ENCODE measurements around the gene MIDN. TPM values are rescaled to one million over a fixed set of nuclear protein-coding genes. Genes with fewer than 3 reads are reported as not detected.
A peak's percentile ranks its signal among the peaks of the same experiment; 100 is the strongest.

Gene MIDN
- total RNA-seq, 1 experiment from 2014 or later: 35.1 TPM

GRCh38 chr19:1279782-1280341, 31.5 kb downstream of the MIDN start:
- Histone ChIP-seq H3K36me3 (replicated peaks; ENCODE audit: control insufficient read depth, insufficient read depth, low read length) (0 out of 2 replicates have a peak, but pooled peaks cover 1% of the 10 kb centered on the region), H3K4me3 (ENCODE audit: insufficient read depth, low read depth, low read length) (no peak overlapping the region), H3K27me3 (ENCODE audit: control insufficient read depth, insufficient read depth, low read length) (peaks cover 5% of the 10 kb centered on the region; the same call in 1 of the 2 replicates)
- peak; percentile 95 for DNase-seq

- Histone ChIP-seq H3K27me3 (ENCODE audit: control insufficient read depth, insufficient read depth, low read length) (peaks cover 9% of the 10 kb centered on the region), H3K4me3 (ENCODE audit: insufficient read depth, low read depth, low read length) (no peak overlapping the region), H3K36me3 (replicated peaks; ENCODE audit: control insufficient read depth, insufficient read depth, low read length) (0 out of 2 replicates have a peak, but pooled peaks cover 1% of the 10 kb centered on the region)
- no peak for DNase-seq
Measured at GRCh38 chr19:1280636-1281568, 32.5 kb downstream of the MIDN start.

- DNase-seq: no peak
- peaks cover 12% of the 10 kb centered on the region for H3K27me3 ChIP-seq (ENCODE audit: control insufficient read depth, insufficient read depth, low read length)
- no peak overlapping the region for H3K4me3 ChIP-seq (ENCODE audit: insufficient read depth, low read depth, low read length)
- 0 out of 2 replicates have a peak, but pooled peaks cover 1% of the 10 kb centered on the region for H3K36me3 ChIP-seq (replicated peaks; ENCODE audit: control insufficient read depth, insufficient read depth, low read length)
Measured at GRCh38 chr19:1281569-1282287, 33.3 kb downstream of the MIDN start.

- H3K4me3 ChIP-seq (ENCODE audit: insufficient read depth, low read depth, low read length): no peak overlapping the region
- H3K27me3 ChIP-seq (ENCODE audit: control insufficient read depth, insufficient read depth, low read length): peaks cover 13% of the 10 kb centered on the region
- no peak for DNase-seq
- 0 out of 2 replicates have a peak, but pooled peaks cover 1% of the 10 kb centered on the region for H3K36me3 ChIP-seq (replicated peaks; ENCODE audit: control insufficient read depth, insufficient read depth, low read length)
Measured at GRCh38 chr19:1282588-1283206, 34.3 kb downstream of the MIDN start.

GRCh38 chr19:1283207-1283916, 35.0 kb downstream of the MIDN start:
- no peak for DNase-seq
- no peak overlapping the region for H3K4me3 ChIP-seq (ENCODE audit: insufficient read depth, low read depth, low read length)
- 0 out of 2 replicates have a peak, but pooled peaks cover 1% of the 10 kb centered on the region for H3K36me3 ChIP-seq (replicated peaks; ENCODE audit: control insufficient read depth, insufficient read depth, low read length)
- peaks cover 13% of the 10 kb centered on the region for H3K27me3 ChIP-seq (ENCODE audit: control insufficient read depth, insufficient read depth, low read length)

- peaks cover 13% of the 10 kb centered on the region for H3K27me3 ChIP-seq (ENCODE audit: control insufficient read depth, insufficient read depth, low read length)
- H3K36me3 ChIP-seq (replicated peaks; ENCODE audit: control insufficient read depth, insufficient read depth, low read length): 0 out of 2 replicates have a peak, but pooled peaks cover 1% of the 10 kb centered on the region
- no peak for DNase-seq
- H3K4me3 ChIP-seq (ENCODE audit: insufficient read depth, low read depth, low read length): no peak overlapping the region
Measured at GRCh38 chr19:1283917-1284292, 35.5 kb downstream of the MIDN start.

- DNase-seq: no peak
- H3K27me3 ChIP-seq (ENCODE audit: control insufficient read depth, insufficient read depth, low read length): peaks cover 13% of the 10 kb centered on the region
- no peaks in the 10 kb centered on the region for H3K36me3 ChIP-seq (replicated peaks; ENCODE audit: control insufficient read depth, insufficient read depth, low read length)
- no peak overlapping the region for H3K4me3 ChIP-seq (ENCODE audit: insufficient read depth, low read depth, low read length)
Measured at GRCh38 chr19:1284293-1284978, 36.1 kb downstream of the MIDN start.

- H3K4me3 ChIP-seq (ENCODE audit: insufficient read depth, low read depth, low read length): peak overlapping the region; percentile 36
- no peaks in the 10 kb centered on the region for H3K36me3 ChIP-seq (replicated peaks; ENCODE audit: control insufficient read depth, insufficient read depth, low read length)
- DNase-seq: peak; percentile 90
- H3K27me3 ChIP-seq (ENCODE audit: control insufficient read depth, insufficient read depth, low read length): peaks cover 13% of the 10 kb centered on the region
Measured at GRCh38 chr19:1284979-1285736, 36.8 kb downstream of the MIDN start.

GRCh38 chr19:1285737-1286360, 37.5 kb downstream of the MIDN start, which contains the start of gene EFNA2:
Gene EFNA2, plus strand, starts transcription at chr19:1285873. Its CDS starts 296 bp downstream, at chr19:1286169.
- Histone ChIP-seq H3K36me3 (replicated peaks; ENCODE audit: control insufficient read depth, insufficient read depth, low read length) (no peaks in the 10 kb centered on the region), H3K27me3 (ENCODE audit: control insufficient read depth, insufficient read depth, low read length) (peaks cover 13% of the 10 kb centered on the region), H3K4me3 (ENCODE audit: insufficient read depth, low read depth, low read length) (peak within 1 kb of the TSS; percentile 40)
- peak; percentile 93 for DNase-seq

GRCh38 chr19:1286487-1287353, 38.3 kb downstream of the MIDN start:
- peak; percentile 78 for DNase-seq
- Histone ChIP-seq H3K36me3 (replicated peaks; ENCODE audit: control insufficient read depth, insufficient read depth, low read length) (no peaks in the 10 kb centered on the region), H3K27me3 (ENCODE audit: control insufficient read depth, insufficient read depth, low read length) (peaks cover 13% of the 10 kb centered on the region), H3K4me3 (ENCODE audit: insufficient read depth, low read depth, low read length) (peak overlapping the region; percentile 40)

GRCh38 chr19:1287354-1288225, 39.2 kb downstream of the MIDN start:
- H3K4me3 ChIP-seq (ENCODE audit: insufficient read depth, low read depth, low read length): no peak overlapping the region; the same call in 1 of the 2 replicates
- peak; percentile 81 for DNase-seq

More at GRCh38 chr19:1287354-1288225, 39.2 kb downstream of the MIDN start:
- peaks cover 13% of the 10 kb centered on the region for H3K27me3 ChIP-seq (ENCODE audit: control insufficient read depth, insufficient read depth, low read length)
- H3K36me3 ChIP-seq (replicated peaks; ENCODE audit: control insufficient read depth, insufficient read depth, low read length): no peaks in the 10 kb centered on the region

Measured in H7 (cell line).